Stomach (tissue), 4 donors: ENCODE measurements around the gene TRIM52.

Experiments used
- EP300 ChIP-seq: sonication (generic); formaldehyde crosslinking; IDR thresholded peaks from one replicate; pipeline ENCODE4 v1.6.1; 2017; ENCODE audit warnings: antibody characterized with exemption
- POLR2A ChIP-seq, 4 donors: fragments of 450-650 bp; IDR thresholded peaks; one replicate each; pipeline ENCODE4 v1.6.1; 2016; ENCODE audit warnings: antibody characterized with exemption in 4 of 4, control low read depth in 2 of 4, mild to moderate bottlenecking in 1 of 4, moderate library complexity in 1 of 4
- POLR2AphosphoS5 ChIP-seq, 3 donors: sonication (generic); formaldehyde crosslinking; IDR thresholded peaks; one replicate each; pipeline ENCODE4 v1.6.1; 2016; ENCODE audit warnings: antibody characterized with exemption in 3 of 3
- TF ChIP-seq, protein P1 (sequence below), 7 experiments: fragments of 450-650 bp in 4 of 7; fragments of 200-600 bp in 3 of 7; sonication (generic) in 3 of 7; IDR thresholded peaks; one replicate each; pipeline ENCODE4 v1.5.1; 2016 to 2019; ENCODE audit warnings: antibody characterized with exemption in 7 of 7, control low read depth in 2 of 7, mild to moderate bottlenecking in 1 of 7

DNA sequence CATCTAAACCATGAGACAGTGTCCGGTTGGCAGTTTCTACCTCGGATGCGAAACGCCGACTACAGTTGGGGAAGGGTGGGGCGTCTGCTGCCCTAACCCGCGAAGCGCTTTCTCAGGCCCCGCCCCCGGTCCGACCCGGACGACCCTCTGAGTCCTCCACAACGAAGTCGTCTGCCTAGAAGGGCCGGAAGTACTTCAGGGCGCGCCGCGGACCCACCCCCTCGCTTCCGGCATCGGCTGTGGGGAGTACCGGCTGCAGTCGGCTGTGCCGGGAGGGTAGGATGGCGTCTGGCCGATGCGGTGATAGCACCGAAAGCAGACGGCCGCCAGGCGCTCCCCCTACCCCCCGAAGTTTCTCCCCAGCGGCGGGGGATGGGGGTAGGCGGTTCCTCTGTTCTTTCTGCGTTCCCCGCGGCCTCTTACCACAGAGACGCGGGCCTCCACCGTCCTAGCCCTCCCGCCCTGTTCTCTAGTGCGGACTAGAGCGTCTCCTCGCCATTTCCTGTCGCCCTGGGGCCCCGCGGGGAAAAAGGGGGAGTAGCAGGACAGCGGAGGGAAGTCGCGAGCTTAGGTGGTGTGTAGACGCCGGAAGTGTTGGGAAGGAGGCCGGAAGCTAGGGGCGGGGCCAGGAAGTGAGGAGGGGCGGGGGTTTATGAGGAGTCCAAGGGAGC, 37.8 kb downstream of the TRIM52 start, which contains the start of gene TRIM41:
- TF ChIP-seq POLR2AphosphoS5 (IDR thresholded peaks at IDR 0.05) (peak; percentile 70 to 96 (median 96)), POLR2A (IDR thresholded peaks at IDR 0.05) (peak in 2 of 4 donors; percentile 52 to 82), EP300 (no peak)
- TF ChIP-seq, protein P1, sequence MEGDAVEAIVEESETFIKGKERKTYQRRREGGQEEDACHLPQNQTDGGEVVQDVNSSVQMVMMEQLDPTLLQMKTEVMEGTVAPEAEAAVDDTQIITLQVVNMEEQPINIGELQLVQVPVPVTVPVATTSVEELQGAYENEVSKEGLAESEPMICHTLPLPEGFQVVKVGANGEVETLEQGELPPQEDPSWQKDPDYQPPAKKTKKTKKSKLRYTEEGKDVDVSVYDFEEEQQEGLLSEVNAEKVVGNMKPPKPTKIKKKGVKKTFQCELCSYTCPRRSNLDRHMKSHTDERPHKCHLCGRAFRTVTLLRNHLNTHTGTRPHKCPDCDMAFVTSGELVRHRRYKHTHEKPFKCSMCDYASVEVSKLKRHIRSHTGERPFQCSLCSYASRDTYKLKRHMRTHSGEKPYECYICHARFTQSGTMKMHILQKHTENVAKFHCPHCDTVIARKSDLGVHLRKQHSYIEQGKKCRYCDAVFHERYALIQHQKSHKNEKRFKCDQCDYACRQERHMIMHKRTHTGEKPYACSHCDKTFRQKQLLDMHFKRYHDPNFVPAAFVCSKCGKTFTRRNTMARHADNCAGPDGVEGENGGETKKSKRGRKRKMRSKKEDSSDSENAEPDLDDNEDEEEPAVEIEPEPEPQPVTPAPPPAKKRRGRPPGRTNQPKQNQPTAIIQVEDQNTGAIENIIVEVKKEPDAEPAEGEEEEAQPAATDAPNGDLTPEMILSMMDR (IDR thresholded peaks at IDR 0.05) = no peak
